Ishikawa (cell line): Measurements from ENCODE around the gene LIMK2.

ENCODE experiments used
- CEBPB ChIP-seq: IDR thresholded peaks from 2 replicates; pipeline ENCODE4 v1.6.1; 2012
- CREB1 ChIP-seq: IDR thresholded peaks from 2 replicates; pipeline ENCODE4 v1.6.1; 2012; ENCODE audit warnings: low read depth
- EGR1 ChIP-seq: IDR thresholded peaks from 2 replicates; pipeline ENCODE4 v1.6.1; 2012
- EP300 ChIP-seq: IDR thresholded peaks from 2 replicates; pipeline ENCODE4 v1.6.1; 2012; ENCODE audit warnings: borderline replicate concordance
- FOXM1 ChIP-seq: IDR thresholded peaks from 2 replicates; pipeline ENCODE4 v1.6.1; 2012; ENCODE audit warnings: low read depth, borderline replicate concordance
- MAX ChIP-seq: IDR thresholded peaks from 2 replicates; pipeline ENCODE4 v1.6.1; 2012
- NFIC ChIP-seq: IDR thresholded peaks from 2 replicates; pipeline ENCODE4 v1.6.1; 2012
- RAD21 ChIP-seq: IDR thresholded peaks from 2 replicates; pipeline ENCODE4 v1.6.1; 2012; ENCODE audit warnings: low read depth
- TAF1 ChIP-seq: IDR thresholded peaks from 2 replicates; pipeline ENCODE4 v1.6.1; 2012; ENCODE audit warnings: low read depth, mild to moderate bottlenecking
- TCF12 ChIP-seq: IDR thresholded peaks from 2 replicates; pipeline ENCODE4 v1.6.1; 2012; ENCODE audit warnings: low read depth
- TEAD4 ChIP-seq: IDR thresholded peaks from 2 replicates; pipeline ENCODE4 v1.6.1; 2012
- USF1 ChIP-seq: IDR thresholded peaks from 2 replicates; pipeline ENCODE4 v1.6.1; 2012
- YY1 ChIP-seq: IDR thresholded peaks from 2 replicates; pipeline ENCODE4 v1.6.1; 2012; ENCODE audit warnings: low read depth
- ZBTB7A ChIP-seq: IDR thresholded peaks from 2 replicates; pipeline ENCODE4 v1.6.1; 2012; ENCODE audit warnings: low read depth
- TF ChIP-seq, protein P1 (sequence below): IDR thresholded peaks from 2 replicates; pipeline ENCODE4 v1.6.1; 2012; ENCODE audit warnings: low read depth, mild to moderate bottlenecking

The LIMK2 gene

DNA sequence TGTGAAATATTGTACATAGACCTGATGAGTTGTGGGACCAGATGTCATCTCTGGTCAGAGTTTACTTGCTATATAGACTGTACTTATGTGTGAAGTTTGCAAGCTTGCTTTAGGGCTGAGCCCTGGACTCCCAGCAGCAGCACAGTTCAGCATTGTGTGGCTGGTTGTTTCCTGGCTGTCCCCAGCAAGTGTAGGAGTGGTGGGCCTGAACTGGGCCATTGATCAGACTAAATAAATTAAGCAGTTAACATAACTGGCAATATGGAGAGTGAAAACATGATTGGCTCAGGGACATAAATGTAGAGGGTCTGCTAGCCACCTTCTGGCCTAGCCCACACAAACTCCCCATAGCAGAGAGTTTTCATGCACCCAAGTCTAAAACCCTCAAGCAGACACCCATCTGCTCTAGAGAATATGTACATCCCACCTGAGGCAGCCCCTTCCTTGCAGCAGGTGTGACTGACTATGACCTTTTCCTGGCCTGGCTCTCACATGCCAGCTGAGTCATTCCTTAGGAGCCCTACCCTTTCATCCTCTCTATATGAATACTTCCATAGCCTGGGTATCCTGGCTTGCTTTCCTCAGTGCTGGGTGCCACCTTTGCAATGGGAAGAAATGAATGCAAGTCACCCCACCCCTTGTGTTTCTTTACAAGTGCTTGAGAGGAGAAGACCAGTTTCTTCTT, 67.9 kb downstream of the LIMK2 start:
- TF ChIP-seq RAD21 (no peak), MAX (no peak)
- TF ChIP-seq, protein P1, sequence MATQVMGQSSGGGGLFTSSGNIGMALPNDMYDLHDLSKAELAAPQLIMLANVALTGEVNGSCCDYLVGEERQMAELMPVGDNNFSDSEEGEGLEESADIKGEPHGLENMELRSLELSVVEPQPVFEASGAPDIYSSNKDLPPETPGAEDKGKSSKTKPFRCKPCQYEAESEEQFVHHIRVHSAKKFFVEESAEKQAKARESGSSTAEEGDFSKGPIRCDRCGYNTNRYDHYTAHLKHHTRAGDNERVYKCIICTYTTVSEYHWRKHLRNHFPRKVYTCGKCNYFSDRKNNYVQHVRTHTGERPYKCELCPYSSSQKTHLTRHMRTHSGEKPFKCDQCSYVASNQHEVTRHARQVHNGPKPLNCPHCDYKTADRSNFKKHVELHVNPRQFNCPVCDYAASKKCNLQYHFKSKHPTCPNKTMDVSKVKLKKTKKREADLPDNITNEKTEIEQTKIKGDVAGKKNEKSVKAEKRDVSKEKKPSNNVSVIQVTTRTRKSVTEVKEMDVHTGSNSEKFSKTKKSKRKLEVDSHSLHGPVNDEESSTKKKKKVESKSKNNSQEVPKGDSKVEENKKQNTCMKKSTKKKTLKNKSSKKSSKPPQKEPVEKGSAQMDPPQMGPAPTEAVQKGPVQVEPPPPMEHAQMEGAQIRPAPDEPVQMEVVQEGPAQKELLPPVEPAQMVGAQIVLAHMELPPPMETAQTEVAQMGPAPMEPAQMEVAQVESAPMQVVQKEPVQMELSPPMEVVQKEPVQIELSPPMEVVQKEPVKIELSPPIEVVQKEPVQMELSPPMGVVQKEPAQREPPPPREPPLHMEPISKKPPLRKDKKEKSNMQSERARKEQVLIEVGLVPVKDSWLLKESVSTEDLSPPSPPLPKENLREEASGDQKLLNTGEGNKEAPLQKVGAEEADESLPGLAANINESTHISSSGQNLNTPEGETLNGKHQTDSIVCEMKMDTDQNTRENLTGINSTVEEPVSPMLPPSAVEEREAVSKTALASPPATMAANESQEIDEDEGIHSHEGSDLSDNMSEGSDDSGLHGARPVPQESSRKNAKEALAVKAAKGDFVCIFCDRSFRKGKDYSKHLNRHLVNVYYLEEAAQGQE = no peak

- TF ChIP-seq MAX (no peak), USF1 (no peak), NFIC (no peak), FOXM1 (no peak), ZBTB7A (no peak), EP300 (no peak), RAD21 (no peak), CREB1 (no peak), TAF1 (no peak), YY1 (no peak), CEBPB (no peak), TCF12 (no peak), EGR1 (no peak), TEAD4 (no peak)
- TF ChIP-seq, protein P1 = no peak
These were observed 69.6 kb downstream of the LIMK2 start for GRCh38 chr22:31281733-31282132.

DNA sequence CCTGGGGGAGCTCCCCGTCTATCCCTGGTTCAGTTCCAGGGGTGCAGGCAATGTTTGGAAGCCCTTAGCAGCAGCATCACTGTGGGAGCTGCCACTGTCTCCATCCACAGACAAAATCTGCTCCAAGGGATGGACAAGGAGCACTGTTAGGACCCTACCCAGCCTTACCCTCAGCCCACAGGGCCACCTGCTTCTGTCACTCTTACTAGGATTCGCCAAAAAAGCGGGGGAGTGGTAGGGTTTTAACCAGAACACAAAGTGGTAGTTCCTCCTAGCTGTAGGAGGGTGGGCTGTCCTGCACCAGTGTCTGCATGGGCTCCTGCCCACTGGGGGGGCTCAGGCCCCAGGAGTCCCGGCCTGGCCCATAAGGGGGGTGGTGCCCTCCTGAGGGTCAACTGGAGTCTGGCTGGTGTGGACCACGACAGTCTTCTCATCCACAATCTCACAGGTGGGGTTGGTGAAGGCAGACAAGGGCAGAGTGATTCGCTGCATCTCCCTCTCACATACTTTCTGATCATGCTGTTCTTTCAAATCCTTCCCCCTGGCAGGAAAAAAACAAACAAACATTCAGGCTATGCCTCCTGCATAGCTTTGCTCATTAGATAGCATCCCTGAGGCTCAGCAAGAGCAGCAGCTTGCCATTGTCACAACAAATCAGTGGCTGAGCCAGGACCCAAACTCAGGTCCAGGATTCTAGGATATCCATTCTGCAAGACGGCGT, 70.8 kb downstream of the LIMK2 start:
- TF ChIP-seq TEAD4 (no peak), RAD21 (no peak), EP300 (no peak), CREB1 (no peak), YY1 (no peak), ZBTB7A (no peak), USF1 (no peak), NFIC (no peak), TAF1 (no peak), EGR1 (no peak)
- TF ChIP-seq, protein P1 = no peak

DNA sequence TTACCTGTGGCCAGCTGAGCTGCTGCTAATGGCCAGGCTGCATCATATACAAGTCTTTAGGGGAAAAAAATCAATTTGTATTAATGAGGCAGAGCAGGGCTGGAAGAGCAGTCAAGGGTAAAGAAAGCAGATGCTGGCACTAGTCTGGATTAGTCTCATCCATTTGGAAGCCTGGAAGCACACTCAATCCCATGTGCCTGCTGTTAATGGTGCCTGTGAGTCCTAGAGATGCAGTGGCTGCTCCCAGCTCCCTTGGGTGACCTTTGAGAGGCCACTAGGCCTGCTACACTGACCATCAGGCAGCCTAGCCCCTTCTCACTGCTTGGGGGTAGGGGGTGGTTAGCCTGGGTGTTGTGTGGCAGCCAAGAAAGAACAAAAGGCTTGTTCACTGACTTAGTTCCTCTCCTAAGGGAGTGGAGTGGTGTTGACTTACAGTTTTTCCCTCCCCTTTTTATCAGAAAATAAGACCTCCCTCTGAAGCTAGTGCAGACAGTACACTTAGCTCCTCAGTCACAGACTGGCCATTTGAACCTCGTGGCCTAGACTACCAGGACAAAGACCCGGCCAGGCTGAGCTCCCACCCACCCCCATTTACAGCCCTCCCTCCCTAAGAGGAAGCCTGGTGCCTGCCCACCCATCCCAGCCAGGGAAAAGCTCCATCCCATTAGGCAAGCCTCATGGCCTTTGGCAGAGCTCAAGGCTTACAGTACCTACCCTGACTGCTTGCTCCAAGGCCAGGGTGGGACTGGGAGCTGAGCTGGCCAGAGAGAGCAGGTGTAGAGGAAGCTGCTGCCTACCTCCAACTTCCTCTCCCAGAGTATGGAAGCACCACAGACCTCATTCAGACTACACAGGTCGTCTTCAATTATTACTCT, 72.4 kb downstream of the LIMK2 start:
- no peak for TF ChIP-seq CEBPB
- no peak for TF ChIP-seq RAD21
- TF ChIP-seq ZBTB7A = no peak
- no peak for TF ChIP-seq NFIC
- no peak for TF ChIP-seq CREB1
- TF ChIP-seq FOXM1 = no peak
- TF ChIP-seq EGR1 = no peak
- no peak for TF ChIP-seq EP300
- TF ChIP-seq MAX = no peak
- TF ChIP-seq USF1 = no peak
- TF ChIP-seq TAF1 = no peak
- TF ChIP-seq, protein P1 = no peak
- no peak for TF ChIP-seq TEAD4
- TF ChIP-seq YY1 = no peak
- TF ChIP-seq TCF12 = no peak
